Activated naive CD8-positive, alpha-beta T cell treated with anti-CD3 and anti-CD28 coated beads, Interleukin-2, amount 10 ng/mL, durations not matched to agents 7 days and 5 days (primary cell): ENCODE measurements around the gene XPR1. TPM values are rescaled to one million over a fixed set of nuclear protein-coding genes. Genes with fewer than 3 reads are reported as not detected.
A peak's percentile ranks its signal among the peaks of the same experiment; 100 is the strongest.
"Not testable (repeated sequence)": the region's sequence is repeated elsewhere in the genome, so short reads cannot be mapped to it uniquely, and the experiment has no call there.

Experiments used
- ATAC-seq: fragments of 150-1000 bp; cut with Tn5 transposase; one replicate; pipeline ENCODE4 v1.10.0; 2021; ENCODE audit warnings: low read depth, moderate library complexity
- POLR2A ChIA-PET: fragments of 350-600 bp; sonication (Branson Sonifier 250); formaldehyde crosslinking; loops from one replicate; lab custom pipeline; 2021; ENCODE audit warnings: antibody characterized with exemption; lab: Charles Lee
- DNase-seq: peaks from one replicate; pipeline ENCODE4 v3.0.0; 2021
- H3K27ac Mint-ChIP-seq: one replicate; pipeline ENCODE4 v1.8.0; 2022; ENCODE audit warnings: mild to moderate bottlenecking, mixed read lengths
- H3K27me3 Mint-ChIP-seq: one replicate; pipeline ENCODE4 v1.8.0; 2022; ENCODE audit warnings: mild to moderate bottlenecking, moderate library complexity, mixed read lengths
- H3K36me3 Mint-ChIP-seq: one replicate; pipeline ENCODE4 v1.8.0; 2021; ENCODE audit warnings: mild to moderate bottlenecking, mixed read lengths
- H3K4me1 Mint-ChIP-seq: one replicate; pipeline ENCODE4 v1.8.0; 2021; ENCODE audit warnings: mixed read lengths
- H3K4me3 Mint-ChIP-seq: one replicate; pipeline ENCODE4 v1.8.0; 2022; ENCODE audit warnings: mild to moderate bottlenecking, moderate library complexity, mixed read lengths
- H3K9me3 Mint-ChIP-seq: one replicate; pipeline ENCODE4 v1.8.0; 2021; ENCODE audit warnings: mixed read lengths
- total RNA-seq, 2 experiments: library from RNA; stranded (reverse); gene quantifications; one replicate each; pipeline ENCODE4 v1.2.3, GENCODE V29; 2021

The XPR1 gene
- total RNA-seq, 2 experiments from 2014 or later, result 16.5 to 17.5 TPM

- H3K27me3 Mint-ChIP-seq, result no peaks in the 10 kb centered on the region
- POLR2A ChIA-PET, result no interaction called here
- H3K9me3 Mint-ChIP-seq, result no peaks in the 10 kb centered on the region
- H3K27ac Mint-ChIP-seq, result no peak overlapping the region
- H3K4me1 Mint-ChIP-seq, result peaks cover 8% of the 10 kb centered on the region
- ATAC-seq (no peak), DNase-seq (no peak)
- H3K4me3 Mint-ChIP-seq, result no peak overlapping the region
- H3K36me3 Mint-ChIP-seq, result peaks cover 9% of the 10 kb centered on the region
These were observed 161.6 kb downstream of the XPR1 start for GRCh38 chr1:180793451-180793850.

- DNase-seq (no peak), ATAC-seq (no peak)
- no peaks in the 10 kb centered on the region for H3K9me3 Mint-ChIP-seq
- POLR2A ChIA-PET, result no interaction called here
- H3K4me3 Mint-ChIP-seq, result no peak overlapping the region
- H3K36me3 Mint-ChIP-seq, result peaks cover 4% of the 10 kb centered on the region
- peaks cover 8% of the 10 kb centered on the region for H3K4me1 Mint-ChIP-seq
- H3K27ac Mint-ChIP-seq, result no peak overlapping the region
- H3K27me3 Mint-ChIP-seq, result no peaks in the 10 kb centered on the region
These were observed 165.2 kb downstream of the XPR1 start for GRCh38 chr1:180796897-180797640.

- Mint-ChIP-seq H3K36me3 (peaks cover 13% of the 10 kb centered on the region), H3K27ac (no peak overlapping the region), H3K27me3 (no peaks in the 10 kb centered on the region), H3K4me3 (no peak overlapping the region), H3K9me3 (no peaks in the 10 kb centered on the region), H3K4me1 (peaks cover 11% of the 10 kb centered on the region)
- ATAC-seq (no peak), DNase-seq (no peak)
- POLR2A ChIA-PET, result no interaction called here
These were observed 169.1 kb downstream of the XPR1 start for GRCh38 chr1:180800945-180801344.

GRCh38 chr1:180802813-180803212, 171.0 kb downstream of the XPR1 start:
- Mint-ChIP-seq H3K27ac (no peak overlapping the region), H3K36me3 (peaks cover 29% of the 10 kb centered on the region), H3K27me3 (no peaks in the 10 kb centered on the region), H3K9me3 (no peaks in the 10 kb centered on the region), H3K4me1 (peaks cover 11% of the 10 kb centered on the region), H3K4me3 (no peak overlapping the region)
- POLR2A ChIA-PET, result no interaction called here
- no peak for ATAC-seq
- no peak for DNase-seq

GRCh38 chr1:180805316-180805715, 173.5 kb downstream of the XPR1 start:
- Mint-ChIP-seq H3K27ac (peak overlapping the region; percentile 32), H3K4me1 (peaks cover 7% of the 10 kb centered on the region), H3K4me3 (peak overlapping the region; percentile 51), H3K36me3 (peaks cover 35% of the 10 kb centered on the region), H3K9me3 (no peaks in the 10 kb centered on the region), H3K27me3 (no peaks in the 10 kb centered on the region)
- POLR2A ChIA-PET, result no interaction called here
- ATAC-seq (peak; percentile 66), DNase-seq (no peak)

- H3K4me3 Mint-ChIP-seq, result no peak overlapping the region
- POLR2A ChIA-PET, result interaction anchor here (0.6 kb wide), 1 partner anchor 20 kb away, joined by 3 read pairs; no protein-coding TSS in a partner anchor
- DNase-seq, result no peak
- no peak overlapping the region for H3K27ac Mint-ChIP-seq
- H3K36me3 Mint-ChIP-seq, result peaks cover 43% of the 10 kb centered on the region
- no peaks in the 10 kb centered on the region for H3K27me3 Mint-ChIP-seq
- peaks cover 8% of the 10 kb centered on the region for H3K4me1 Mint-ChIP-seq
- H3K9me3 Mint-ChIP-seq, result no peaks in the 10 kb centered on the region
- ATAC-seq, result no peak
These were observed 179.5 kb downstream of the XPR1 start for GRCh38 chr1:180811298-180811697.

GRCh38 chr1:180811886-180812285, 180.1 kb downstream of the XPR1 start:
- Mint-ChIP-seq H3K4me3 (no peak overlapping the region), H3K36me3 (peaks cover 37% of the 10 kb centered on the region), H3K9me3 (no peaks in the 10 kb centered on the region), H3K27me3 (no peaks in the 10 kb centered on the region), H3K4me1 (peaks cover 8% of the 10 kb centered on the region), H3K27ac (no peak overlapping the region)
- DNase-seq (no peak), ATAC-seq (no peak)
- POLR2A ChIA-PET, result interaction anchor here (0.6 kb wide), 1 partner anchor 21 kb away, joined by 3 read pairs; no protein-coding TSS in a partner anchor

- POLR2A ChIA-PET, result no interaction called here
- ATAC-seq, result no peak
- peaks cover 8% of the 10 kb centered on the region for H3K4me1 Mint-ChIP-seq
- H3K4me3 Mint-ChIP-seq, result no peak overlapping the region
- no peaks in the 10 kb centered on the region for H3K27me3 Mint-ChIP-seq
- H3K27ac Mint-ChIP-seq, result no peak overlapping the region
- peaks cover 21% of the 10 kb centered on the region for H3K36me3 Mint-ChIP-seq
- no peak for DNase-seq
- H3K9me3 Mint-ChIP-seq, result no peaks in the 10 kb centered on the region
These were observed 182.4 kb downstream of the XPR1 start for GRCh38 chr1:180814258-180814657.

- Mint-ChIP-seq H3K27ac (no peak overlapping the region), H3K4me1 (peaks cover 8% of the 10 kb centered on the region), H3K27me3 (no peaks in the 10 kb centered on the region), H3K36me3 (peaks cover 22% of the 10 kb centered on the region), H3K9me3 (no peaks in the 10 kb centered on the region), H3K4me3 (no peak overlapping the region)
- no peak for ATAC-seq
- no peak for DNase-seq
- POLR2A ChIA-PET, result no interaction called here
These were observed 183.4 kb downstream of the XPR1 start for GRCh38 chr1:180815188-180815587.

- no peak overlapping the region for H3K4me3 Mint-ChIP-seq
- POLR2A ChIA-PET, result no interaction called here
- no peaks in the 10 kb centered on the region for H3K27me3 Mint-ChIP-seq
- H3K36me3 Mint-ChIP-seq, result peaks cover 26% of the 10 kb centered on the region
- peaks cover 8% of the 10 kb centered on the region for H3K4me1 Mint-ChIP-seq
- H3K27ac Mint-ChIP-seq, result no peak overlapping the region
- H3K9me3 Mint-ChIP-seq, result no peaks in the 10 kb centered on the region
- DNase-seq, result no peak
- ATAC-seq, result no peak
These were observed 184.3 kb downstream of the XPR1 start for GRCh38 chr1:180816132-180816531.

GRCh38 chr1:180821970-180822369, 190.1 kb downstream of the XPR1 start:
- no peak for ATAC-seq
- H3K36me3 Mint-ChIP-seq, result peaks cover 7% of the 10 kb centered on the region
- no peaks in the 10 kb centered on the region for H3K9me3 Mint-ChIP-seq
- no peak overlapping the region for H3K27ac Mint-ChIP-seq
- no peaks in the 10 kb centered on the region for H3K4me1 Mint-ChIP-seq
- no peak overlapping the region for H3K4me3 Mint-ChIP-seq
- no peaks in the 10 kb centered on the region for H3K27me3 Mint-ChIP-seq
- no peak for DNase-seq
- POLR2A ChIA-PET, result no interaction called here

- H3K4me1 Mint-ChIP-seq, H3K4me3 Mint-ChIP-seq, POLR2A ChIA-PET, ATAC-seq, H3K27me3 Mint-ChIP-seq, DNase-seq, H3K27ac Mint-ChIP-seq: not testable (repeated sequence)
- Mint-ChIP-seq H3K36me3 (peaks cover 47% of the 10 kb centered on the region), H3K9me3 (peaks cover 20% of the 10 kb centered on the region)
These were observed 199.7 kb downstream of the XPR1 start for GRCh38 chr1:180831507-180831906.

GRCh38 chr1:180833180-180833579, 201.4 kb downstream of the XPR1 start:
- POLR2A ChIA-PET, DNase-seq, H3K27ac Mint-ChIP-seq: not testable (repeated sequence)

GRCh38 chr1:180836449-180836848, 204.6 kb downstream of the XPR1 start:
- DNase-seq (no peak), ATAC-seq (no peak)
- peaks cover 52% of the 10 kb centered on the region for H3K36me3 Mint-ChIP-seq
- no peak overlapping the region for H3K27ac Mint-ChIP-seq
- POLR2A ChIA-PET, result no interaction called here
- no peak overlapping the region for H3K4me3 Mint-ChIP-seq
- no peaks in the 10 kb centered on the region for H3K27me3 Mint-ChIP-seq
- H3K9me3 Mint-ChIP-seq, result peaks cover 22% of the 10 kb centered on the region
- peaks cover 22% of the 10 kb centered on the region for H3K4me1 Mint-ChIP-seq

More at GRCh38 chr1:180833180-180833579, 201.4 kb downstream of the XPR1 start:
- not testable (repeated sequence) for H3K4me3 Mint-ChIP-seq, H3K27me3 Mint-ChIP-seq, ATAC-seq
- Mint-ChIP-seq H3K4me1 (peaks cover 21% of the 10 kb centered on the region), H3K36me3 (peaks cover 57% of the 10 kb centered on the region), H3K9me3 (peaks cover 24% of the 10 kb centered on the region)
